A673 (cell line): ENCODE data around the gene RFX1. TPM values are rescaled to one million over a fixed set of nuclear protein-coding genes. Genes with fewer than 3 reads are reported as not detected.
"Not testable (repeated sequence)": the region's sequence is repeated elsewhere in the genome, so short reads cannot be mapped to it uniquely, and the experiment has no call there.

ENCODE experiments used
- BruUV-seq: library from RNA; stranded (reverse); fragments of 400-500 nt; replicated peaks from 2 replicates; lab custom pipeline; 2021; lab: Mats Ljungman, UMichigan
- CTCF ChIA-PET: fragments of 300-600 bp; sonication (Branson Sonifier 250); formaldehyde crosslinking; loops from one replicate; lab custom pipeline; 2022; ENCODE audit warnings: antibody characterized with exemption; lab: Charles Lee
- POLR2A ChIA-PET: fragments of 300-600 bp; sonication (Branson Sonifier 250); formaldehyde crosslinking; loops from one replicate; lab custom pipeline; 2022; ENCODE audit warnings: antibody characterized with exemption; ENCODE audit not compliant: low non-redundant PET; lab: Charles Lee
- DNase-seq: peaks from one replicate; pipeline ENCODE4 v3.0.0-alpha.2; 2015; ENCODE audit warnings: low spot score
- H3K27ac ChIP-seq: fragments of 200-600 bp; sonication (generic); 2 replicates; pipeline ENCODE4 v1.5.1; 2016; ENCODE audit warnings: mixed run types, low read depth, mild to moderate bottlenecking, mixed read lengths, antibody characterized with exemption, low read length; ENCODE audit not compliant: poor library complexity, severe bottlenecking
- H3K27me3 ChIP-seq: fragments of 200-600 bp; sonication (generic); replicated peaks from 2 replicates; pipeline ENCODE4 v1.6.1; 2017; ENCODE audit warnings: mixed run types, low read depth, mild to moderate bottlenecking, mixed read lengths, antibody characterized with exemption, low read length; ENCODE audit not compliant: insufficient read depth, poor library complexity
- H3K36me3 ChIP-seq: fragments of 200-600 bp; sonication (generic); 2 replicates; pipeline ENCODE4 v1.6.1; 2016; ENCODE audit warnings: mixed run types, mild to moderate bottlenecking, mixed read lengths, antibody characterized with exemption, low read length; ENCODE audit not compliant: insufficient read depth, poor library complexity, severe bottlenecking
- H3K4me1 ChIP-seq: fragments of 200-600 bp; sonication (generic); 2 replicates; pipeline ENCODE4 v1.6.1; 2017; ENCODE audit warnings: mixed run types, mild to moderate bottlenecking, mixed read lengths, antibody characterized with exemption, low read length; ENCODE audit not compliant: insufficient read depth, poor library complexity, severe bottlenecking
- H3K4me3 ChIP-seq: fragments of 200-600 bp; sonication (generic); 2 replicates; pipeline ENCODE4 v1.5.1; 2016; ENCODE audit warnings: low read depth, mixed run types, mild to moderate bottlenecking, mixed read lengths, low read length; ENCODE audit not compliant: poor library complexity, severe bottlenecking
- H3K9me3 ChIP-seq: fragments of 200-600 bp; sonication (generic); 2 replicates; pipeline ENCODE4 v1.6.1; 2016; ENCODE audit warnings: mixed run types, low read depth, mild to moderate bottlenecking, mixed read lengths, antibody characterized with exemption, low read length; ENCODE audit not compliant: poor library complexity, severe bottlenecking
- CTCF ChIP-seq: fragments of 300-800, 200-600 bp; sonication (generic); conservative IDR thresholded peaks from 2 replicates; pipeline ENCODE4 v1.5.1; 2017; ENCODE audit warnings: low read depth, mild to moderate bottlenecking, antibody characterized with exemption, low read length, moderate library complexity, mixed read lengths
- EZH2 ChIP-seq: fragments of 200-600 bp; sonication (generic); IDR thresholded peaks from 2 replicates; pipeline ENCODE4 v1.6.1; 2017; ENCODE audit warnings: borderline replicate concordance, low read depth, mild to moderate bottlenecking, mixed read lengths, antibody characterized with exemption, low read length; ENCODE audit not compliant: poor library complexity, severe bottlenecking
- intact Hi-C: fragments of 100-400 bp; cut with micrococcal nuclease; formaldehyde crosslinking; loops from one replicate; pipeline ENCODE4 v1.10.0; 2022; ENCODE audit not compliant: unreplicated experiment
- total RNA-seq: library from RNA; stranded (reverse); gene quantifications from 2 replicates; pipeline ENCODE4 v1.2.3, GENCODE V29; 2021

RFX1 gene
- total RNA-seq, 1 experiment from 2014 or later: 19.5 TPM

GRCh38 chr19:13972368-13973155 is 33.6 kb downstream of the RFX1 start:
- intact Hi-C loops: no loop called here
- no peak for DNase-seq
- no peak overlapping the region for H3K27ac ChIP-seq
- ChIA-PET POLR2A (interaction anchor here (0.6 kb wide), 1 partner anchor 74 kb away, joined by 3 read pairs; no protein-coding TSS in a partner anchor), CTCF (no interaction called here)
- no peaks in the 10 kb centered on the region for H3K4me1 ChIP-seq
- H3K27me3 ChIP-seq: no peaks in the 10 kb centered on the region
- H3K9me3 ChIP-seq: no peaks in the 10 kb centered on the region
- TF ChIP-seq CTCF: no peak
- TF ChIP-seq EZH2: no peak
- H3K36me3 ChIP-seq: peaks cover 28% of the 10 kb centered on the region
- BruUV-seq: no TSS peak
- no peak overlapping the region for H3K4me3 ChIP-seq

GRCh38 chr19:13971868-13972267 is 34.3 kb downstream of the RFX1 start:
- POLR2A ChIA-PET: interaction anchor here (0.6 kb wide), 1 partner anchor 73 kb away, joined by 3 read pairs; no protein-coding TSS in a partner anchor
- DNase-seq, BruUV-seq, H3K4me3 ChIP-seq, H3K4me1 ChIP-seq, intact Hi-C loops, CTCF ChIA-PET, H3K27me3 ChIP-seq, H3K27ac ChIP-seq, H3K9me3 ChIP-seq: not testable (repeated sequence)
- H3K36me3 ChIP-seq: peaks cover 28% of the 10 kb centered on the region

- ChIA-PET POLR2A (no interaction called here), CTCF (interaction anchor here (0.5 kb wide), 1 partner anchor 71 kb away, joined by 5 read pairs; no protein-coding TSS in a partner anchor)
- no TSS peak for BruUV-seq
Observed at GRCh38 chr19:13969897-13970296, 36.2 kb downstream of the RFX1 start.

More at GRCh38 chr19:13969897-13970296, 36.2 kb downstream of the RFX1 start:
- no peak overlapping the region for H3K4me3 ChIP-seq
- H3K4me1 ChIP-seq: no peaks in the 10 kb centered on the region
- no peak for DNase-seq
- H3K27ac ChIP-seq: no peak overlapping the region
- H3K27me3 ChIP-seq: no peaks in the 10 kb centered on the region
- H3K9me3 ChIP-seq: no peaks in the 10 kb centered on the region
- TF ChIP-seq EZH2 (no peak), CTCF (no peak)
- peaks cover 39% of the 10 kb centered on the region for H3K36me3 ChIP-seq
- intact Hi-C loops: no loop called here
